Measurements from ENCODE around the gene PREX1.
"Not testable (repeated sequence)": the region's sequence is repeated elsewhere in the genome, so short reads cannot be mapped to it uniquely, and the experiment has no call there.

Gene PREX1

DNA sequence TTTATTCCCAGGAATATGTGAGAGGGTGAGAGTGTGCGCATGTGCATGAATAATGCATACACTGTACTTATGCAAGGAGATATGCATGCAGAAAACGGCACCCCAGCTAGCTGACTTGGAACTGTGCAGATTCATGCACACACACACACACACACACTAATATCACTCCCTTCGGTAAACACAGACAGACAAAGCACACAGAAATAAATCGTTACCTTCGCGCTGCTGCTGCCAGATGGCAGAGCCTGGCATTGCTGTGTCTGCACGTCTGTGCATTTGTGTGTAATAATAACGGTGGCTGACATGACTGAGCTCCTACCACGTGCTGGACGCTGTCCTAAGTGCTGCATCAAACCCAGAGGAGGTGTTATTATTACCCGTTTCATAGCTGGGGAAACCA is 36.8 kb downstream of the PREX1 start:
- no peak for DNase-seq

DNA sequence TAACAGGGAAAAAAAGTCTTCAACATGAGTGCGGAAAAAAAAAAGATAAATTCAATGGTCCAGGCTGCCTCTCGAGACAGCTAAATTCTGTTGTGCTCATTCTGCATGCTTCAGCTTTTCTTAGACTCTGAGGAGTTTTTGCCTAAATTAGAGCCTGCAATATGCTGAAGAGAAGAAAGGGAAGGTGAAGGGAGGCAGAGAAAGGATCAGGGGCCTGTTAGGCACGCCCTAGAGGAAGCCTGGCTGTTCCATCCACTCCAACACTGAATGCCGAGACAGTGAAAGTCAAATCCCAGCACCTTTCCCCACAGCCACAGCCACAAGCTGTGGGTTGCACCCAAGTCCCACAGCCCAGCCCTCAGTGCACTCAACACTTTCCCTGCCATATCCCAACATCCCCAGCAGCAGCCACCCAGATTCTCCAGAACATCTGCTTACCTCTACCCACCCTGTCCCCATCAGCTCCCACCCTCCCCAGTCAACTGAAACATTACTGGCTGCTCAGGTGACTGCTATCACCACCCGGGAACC is 37.3 kb downstream of the PREX1 start:
- DNase-seq, result no peak

DNA sequence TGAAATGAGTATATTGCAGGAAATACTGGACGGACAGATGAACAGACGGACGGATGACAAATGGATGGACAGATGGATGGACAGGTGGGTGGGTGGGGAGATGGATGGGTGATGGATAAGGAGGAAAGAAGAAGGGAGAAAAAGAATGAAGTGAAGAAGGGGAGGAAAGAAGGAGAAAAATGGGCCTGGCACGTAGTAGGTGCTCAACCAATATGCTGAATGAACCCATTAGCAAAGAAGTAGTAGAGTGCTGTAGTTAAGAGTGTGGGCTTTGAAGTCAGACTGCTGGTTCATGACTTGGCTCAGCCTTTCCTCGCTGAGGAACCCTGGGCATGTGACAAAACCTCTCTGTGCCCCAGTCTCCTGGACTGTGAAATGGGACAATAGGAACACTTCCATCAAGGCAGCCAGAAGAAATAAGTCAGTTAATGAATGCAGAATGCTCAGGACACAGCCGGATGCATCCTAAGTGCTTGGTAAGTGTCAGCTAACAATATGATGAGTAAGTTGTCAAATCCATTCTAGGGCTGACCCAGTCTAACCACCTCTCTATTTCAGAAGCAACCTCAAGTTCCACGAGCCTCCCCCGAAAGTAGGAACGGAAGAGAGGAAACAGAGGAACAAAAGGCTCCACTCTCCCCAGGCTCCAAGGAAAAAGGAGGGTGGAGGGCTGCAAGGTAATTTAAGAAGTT is 37.9 kb downstream of the PREX1 start:
- DNase-seq, result no peak

DNA sequence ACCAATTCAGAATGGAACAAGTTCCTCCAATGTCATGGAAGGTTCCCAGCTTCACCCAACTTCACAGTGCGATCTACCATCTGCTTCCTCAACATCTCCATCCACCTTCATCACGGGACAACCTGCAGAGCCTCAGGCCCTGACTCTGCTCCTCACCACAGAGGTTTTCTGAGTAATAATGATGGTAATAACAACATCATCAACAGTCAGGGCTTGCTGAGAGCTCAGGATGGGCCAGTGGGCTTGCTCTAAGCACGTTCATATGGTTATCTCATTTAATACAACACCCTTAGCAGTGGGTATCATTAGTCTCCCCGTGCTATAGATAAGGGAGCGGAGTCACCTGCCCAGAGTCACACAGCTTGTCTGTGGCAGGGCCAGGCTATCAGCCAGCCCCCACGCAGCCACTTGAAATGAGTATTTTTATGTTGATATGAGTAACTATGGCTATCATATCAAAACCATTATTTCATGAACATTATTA is 38.6 kb downstream of the PREX1 start:
- no peak for DNase-seq

DNA sequence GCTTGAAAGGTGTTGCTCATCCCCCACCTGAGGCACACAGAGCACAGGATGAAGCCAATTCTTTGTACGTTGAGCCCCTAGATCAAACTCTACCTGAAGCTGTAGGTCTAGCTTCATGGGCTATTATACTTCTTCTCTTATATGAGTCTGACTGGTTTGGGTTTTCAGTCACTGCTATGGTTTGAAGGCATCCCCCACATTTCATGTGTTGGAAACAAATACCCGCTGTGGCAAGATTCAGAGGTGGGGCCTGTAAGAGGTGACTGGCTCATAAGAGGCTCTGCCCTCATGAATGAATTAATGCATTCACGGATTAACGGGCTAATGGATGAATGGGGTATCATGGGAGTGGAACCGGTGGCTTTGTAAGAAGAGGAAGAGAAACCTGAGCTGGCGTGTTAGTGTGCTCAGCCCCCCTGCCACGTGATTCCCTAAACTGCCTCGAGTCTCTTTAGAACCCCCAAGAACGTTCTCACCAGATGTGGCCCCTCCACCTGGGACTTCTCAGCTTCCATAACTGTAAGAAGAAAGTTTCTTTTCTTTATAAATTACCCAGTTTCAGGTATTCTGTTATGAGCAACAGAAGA is 39.2 kb downstream of the PREX1 start:
- no peak for DNase-seq

DNA sequence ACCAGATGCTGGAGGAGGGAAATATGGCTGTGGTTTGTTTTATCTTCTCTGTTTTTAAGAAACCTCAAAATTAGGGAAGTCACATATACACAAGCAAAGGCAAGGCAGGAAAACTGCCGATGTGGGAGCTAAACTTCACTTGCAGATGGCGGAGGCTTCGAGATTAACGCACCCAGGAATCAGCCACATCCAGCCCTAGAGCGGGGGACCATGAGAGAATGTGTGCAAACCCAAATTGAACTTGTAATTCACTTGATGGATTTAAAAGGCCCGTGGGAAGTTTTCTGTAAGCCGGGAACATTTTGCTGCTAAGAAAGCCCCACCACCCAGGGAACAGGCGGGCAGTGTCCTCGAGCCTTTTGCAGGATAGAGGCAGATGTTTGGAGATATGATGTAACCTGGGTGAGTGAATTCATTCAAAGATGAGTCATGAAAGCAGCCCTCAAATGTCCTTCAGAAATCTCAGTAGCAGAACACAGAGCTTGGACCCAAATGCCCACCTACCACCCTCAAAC is 39.9 kb downstream of the PREX1 start:
- DNase-seq, result peak; percentile 69

DNA sequence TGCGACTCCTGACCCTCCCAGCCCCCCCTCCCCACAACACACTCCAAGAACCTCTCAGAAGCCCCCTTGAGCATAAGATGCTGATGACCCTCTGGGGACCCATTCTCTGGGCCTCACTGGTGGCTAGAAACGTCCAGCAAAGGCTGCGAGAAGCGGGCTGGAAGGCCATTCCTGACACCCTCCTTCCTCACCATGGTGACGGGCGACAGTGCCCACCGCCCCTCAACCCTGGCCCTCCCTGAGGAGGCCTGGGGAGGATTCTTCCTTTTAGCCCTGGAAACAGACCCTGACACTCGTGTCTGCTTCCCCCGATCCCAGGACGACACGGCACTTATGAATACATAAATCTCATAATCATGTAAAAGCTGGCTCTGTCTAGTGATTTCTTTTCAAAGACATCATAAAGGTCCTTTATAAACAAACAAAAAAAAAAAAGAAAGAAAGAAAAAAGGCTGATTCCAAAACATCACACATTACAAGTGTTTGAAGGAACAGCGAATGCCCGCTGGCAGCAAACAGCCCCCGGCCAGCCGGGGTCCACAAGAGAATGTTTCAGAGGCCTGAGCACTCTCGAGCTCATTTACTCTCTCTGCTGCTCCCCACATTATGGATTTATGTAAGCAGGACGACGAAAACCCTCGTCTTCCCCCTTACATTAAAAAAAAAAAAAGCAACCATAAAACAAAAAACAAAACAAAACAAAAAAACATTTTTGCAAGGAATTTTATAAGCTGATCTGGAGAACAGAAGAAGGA is 40.7 kb downstream of the PREX1 start:
- no peak for DNase-seq

DNA sequence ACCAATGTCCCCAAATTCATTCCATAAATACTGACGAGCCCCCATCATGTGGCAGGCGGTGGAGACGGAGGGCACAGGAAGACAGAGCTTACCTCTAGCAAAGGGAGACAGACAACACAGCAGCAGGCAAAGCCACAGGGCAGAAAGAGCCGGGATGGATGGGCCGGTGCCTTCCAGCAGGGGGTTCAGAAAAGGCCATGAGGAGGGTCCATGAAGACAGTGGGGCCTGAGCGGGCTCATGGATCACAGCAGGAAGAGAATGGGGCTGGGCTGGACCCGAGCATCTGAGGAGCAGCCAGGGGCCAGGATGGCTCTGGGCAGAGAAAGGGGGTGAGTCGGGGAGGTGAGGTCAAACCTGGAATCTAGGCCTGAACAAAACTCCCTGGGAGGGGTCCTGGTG is 42.0 kb downstream of the PREX1 start:
- no peak for DNase-seq

DNA sequence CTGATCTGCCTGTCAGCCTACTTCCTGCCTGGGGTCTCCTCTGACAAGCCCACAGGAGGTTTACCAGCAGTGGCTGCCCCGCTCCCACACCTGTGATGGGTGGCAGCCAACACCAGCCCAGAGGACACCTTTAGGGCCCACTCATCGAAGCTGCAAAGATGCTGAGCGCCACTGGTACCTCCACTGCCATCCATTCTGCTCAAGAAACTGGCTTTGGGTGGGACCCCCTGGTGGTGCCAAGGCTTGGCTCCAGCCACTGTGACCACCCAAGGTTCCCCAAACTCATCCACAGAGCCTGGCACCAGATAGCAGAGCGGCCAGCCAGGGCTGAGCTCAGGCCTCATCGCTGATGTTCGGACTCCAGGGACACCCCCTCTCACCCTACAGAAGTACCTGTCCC is 42.5 kb downstream of the PREX1 start:
- no peak for DNase-seq

DNA sequence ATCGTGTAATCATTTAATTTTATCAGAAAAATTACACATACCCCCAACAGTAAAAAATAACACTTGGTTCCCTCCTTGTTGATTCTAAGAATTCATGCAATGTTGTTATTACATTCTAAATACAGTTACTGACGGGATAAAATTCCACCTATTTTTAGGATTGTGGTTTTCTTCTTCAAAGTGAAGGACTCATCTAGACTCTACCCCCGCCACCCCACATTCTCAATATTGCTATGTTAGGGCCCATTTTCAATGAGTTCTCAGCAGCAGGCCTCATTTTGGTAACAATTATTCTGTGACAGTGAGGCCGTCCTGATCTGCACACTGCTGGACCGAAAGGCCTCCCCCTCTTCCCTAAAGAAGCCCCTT is 43.5 kb downstream of the PREX1 start:
- DNase-seq, result no peak

DNA sequence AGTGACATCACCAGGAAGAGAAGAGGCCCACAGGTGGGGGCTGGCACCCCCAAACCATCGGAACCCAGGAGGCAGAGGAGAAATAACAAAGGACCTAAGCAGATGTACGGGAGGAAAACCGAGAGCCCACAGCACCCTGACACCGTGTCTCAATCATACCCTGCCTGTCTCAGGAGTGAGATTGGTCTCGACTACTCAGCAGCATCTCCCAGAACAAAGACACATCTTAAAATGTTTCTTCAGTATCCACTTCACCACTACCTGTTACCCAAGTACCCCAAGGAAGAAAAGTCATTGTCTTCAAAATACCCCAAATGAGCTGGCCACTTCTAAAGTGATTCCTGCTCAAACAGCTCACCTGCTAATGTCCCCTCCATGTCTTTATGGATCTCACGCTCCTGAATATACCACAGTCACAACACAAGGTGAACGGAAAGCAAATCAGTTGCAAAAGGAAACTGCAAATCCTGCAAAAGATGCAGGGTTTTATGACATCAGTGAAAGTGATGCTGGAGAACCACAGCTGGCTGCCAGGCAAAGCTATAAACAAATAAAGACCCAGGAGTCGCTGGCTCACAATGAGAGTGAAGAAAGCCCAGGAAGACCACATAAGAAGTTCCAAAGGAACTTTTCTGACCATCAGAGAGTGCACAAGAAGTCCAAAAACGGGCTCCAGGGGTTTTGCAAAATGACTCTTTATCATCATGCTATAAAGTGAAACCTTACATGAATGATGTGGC is 44.1 kb downstream of the PREX1 start:
- DNase-seq, result no peak

DNA sequence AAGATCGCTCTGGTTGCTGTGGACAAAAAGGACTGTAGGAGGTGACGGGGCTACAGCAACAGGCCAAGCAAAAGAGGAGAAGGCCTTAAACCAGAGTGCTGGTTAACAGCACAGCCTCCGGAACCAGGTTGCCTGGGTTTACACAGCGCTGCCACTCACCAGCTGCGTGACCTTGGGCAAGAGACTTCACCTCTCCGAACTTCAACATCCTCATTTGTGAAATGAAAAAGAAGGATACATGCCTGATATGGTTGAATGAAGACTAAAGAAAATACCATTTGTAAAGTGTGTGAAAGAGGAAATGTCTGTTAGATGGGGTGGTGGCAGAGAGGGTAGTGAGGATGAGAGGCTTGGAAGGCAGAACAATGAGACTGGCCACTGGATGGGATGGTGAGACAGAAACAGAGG is 44.9 kb downstream of the PREX1 start:
- no peak for DNase-seq

DNA sequence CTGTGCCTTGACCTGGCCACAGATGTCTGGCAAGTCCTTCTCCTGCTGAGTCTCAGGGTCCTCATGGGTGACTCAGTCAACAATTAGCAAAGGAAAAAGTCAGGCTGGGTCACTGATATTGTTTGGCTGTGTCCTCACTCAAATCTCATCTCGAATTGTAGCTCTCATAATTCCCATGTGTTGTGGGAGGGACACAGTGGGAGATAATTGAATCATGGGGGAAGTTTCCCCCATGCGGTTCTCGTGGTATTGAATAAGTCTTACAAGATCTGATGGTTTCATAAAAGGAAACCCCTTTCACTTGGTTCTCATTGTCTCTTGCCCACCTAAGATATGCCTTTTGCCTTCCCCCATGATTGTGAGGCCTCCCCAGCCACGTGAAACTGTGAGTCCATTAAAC is 45.7 kb downstream of the PREX1 start:
- DNase-seq, result no peak

DNA sequence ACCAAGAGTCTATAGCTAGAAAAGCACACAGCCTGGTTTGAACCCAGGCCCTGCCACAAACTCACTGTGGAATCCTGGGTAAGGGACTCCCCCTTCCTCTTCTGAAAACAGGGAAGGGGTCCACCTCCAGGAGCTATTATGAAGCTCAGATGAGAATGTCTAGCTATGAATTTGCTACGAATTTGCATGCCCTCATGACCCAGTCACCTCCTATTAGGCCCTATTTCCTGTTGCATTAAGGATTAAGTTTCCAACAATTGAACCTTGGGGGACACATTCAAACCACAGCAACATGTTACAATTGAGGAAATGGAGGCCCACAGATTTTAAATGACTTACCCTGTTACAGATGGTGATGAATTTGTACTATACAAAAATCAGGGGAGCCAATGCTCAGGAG is 46.2 kb downstream of the PREX1 start:
- DNase-seq, result no peak

DNA sequence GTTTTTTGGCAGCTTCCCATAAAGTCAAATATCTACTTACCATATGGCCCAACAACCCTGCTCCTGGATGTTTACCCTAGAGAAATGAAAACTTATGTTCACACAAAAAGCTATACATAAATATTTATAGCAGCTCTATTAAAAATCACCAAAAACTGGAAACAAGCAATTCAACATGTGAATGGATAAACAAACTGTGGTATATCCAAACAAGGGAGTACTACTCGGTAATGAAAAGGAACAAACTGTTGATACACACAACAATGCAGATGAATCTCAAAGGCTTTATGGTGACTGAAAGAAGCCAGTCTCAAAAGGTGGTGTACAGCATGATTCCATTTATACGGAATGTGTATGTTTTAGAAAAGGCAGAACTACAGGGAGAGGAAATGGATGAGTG is 48.4 kb downstream of the PREX1 start:
- no peak for DNase-seq

DNA sequence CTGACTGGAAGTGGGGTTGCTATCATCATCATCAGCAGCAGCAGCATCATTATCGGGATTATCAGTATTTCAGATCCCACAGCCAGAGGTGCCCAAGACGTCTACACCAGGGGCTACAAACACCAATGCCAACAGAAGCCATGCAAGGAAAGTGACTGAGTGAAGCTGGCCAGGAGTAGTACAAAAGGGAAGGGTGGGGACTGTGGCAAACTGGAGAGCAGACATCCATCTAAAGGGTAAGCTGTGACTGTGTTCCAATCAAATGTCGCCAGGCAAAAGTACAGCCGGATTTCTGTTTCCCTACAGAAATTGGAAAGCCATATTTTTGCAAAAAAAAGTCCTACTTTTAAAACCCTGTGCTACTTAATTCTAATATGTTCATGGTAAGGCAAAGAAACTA is 50.0 kb downstream of the PREX1 start:
- DNase-seq, result no peak

DNA sequence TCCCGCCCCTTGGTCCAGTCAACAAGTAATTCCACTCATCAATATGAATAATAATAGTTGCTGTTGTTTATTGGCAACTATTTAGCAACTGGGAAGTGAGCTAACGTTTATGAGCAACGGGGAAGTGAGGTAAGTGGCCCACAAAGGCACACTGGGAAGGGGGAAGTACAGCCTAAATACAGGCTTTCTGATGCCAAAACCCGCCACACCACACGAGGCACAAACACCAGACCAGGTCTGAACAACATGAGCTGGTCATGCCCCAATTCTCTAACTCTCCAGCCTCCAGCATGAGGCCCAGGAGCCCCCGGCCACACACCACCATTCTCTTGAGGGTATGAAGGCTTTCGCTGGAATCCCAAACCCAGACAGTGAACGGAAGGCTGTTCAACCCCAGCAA is 50.8 kb downstream of the PREX1 start:
- no peak for DNase-seq

DNA sequence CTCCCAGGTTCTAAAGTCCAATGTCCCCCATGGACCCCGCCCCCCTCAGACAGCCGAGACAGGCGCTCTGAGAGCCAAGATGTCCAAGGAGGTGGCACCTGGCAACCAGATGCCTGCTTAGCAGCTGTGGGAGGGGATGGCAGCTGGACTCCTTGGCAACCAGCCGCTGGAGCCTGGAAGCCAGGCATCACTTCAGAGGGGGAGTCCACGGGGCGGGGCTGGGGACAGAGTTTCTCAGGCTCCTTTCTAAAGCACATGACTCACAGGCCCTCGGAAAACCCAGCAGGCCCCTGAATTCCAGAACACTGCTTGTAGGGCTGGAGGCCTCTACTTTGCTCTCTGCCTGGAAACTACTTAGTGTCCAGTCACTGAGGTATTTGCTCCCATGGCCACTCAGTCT is 51.5 kb downstream of the PREX1 start:
- DNase-seq, result no peak

DNA sequence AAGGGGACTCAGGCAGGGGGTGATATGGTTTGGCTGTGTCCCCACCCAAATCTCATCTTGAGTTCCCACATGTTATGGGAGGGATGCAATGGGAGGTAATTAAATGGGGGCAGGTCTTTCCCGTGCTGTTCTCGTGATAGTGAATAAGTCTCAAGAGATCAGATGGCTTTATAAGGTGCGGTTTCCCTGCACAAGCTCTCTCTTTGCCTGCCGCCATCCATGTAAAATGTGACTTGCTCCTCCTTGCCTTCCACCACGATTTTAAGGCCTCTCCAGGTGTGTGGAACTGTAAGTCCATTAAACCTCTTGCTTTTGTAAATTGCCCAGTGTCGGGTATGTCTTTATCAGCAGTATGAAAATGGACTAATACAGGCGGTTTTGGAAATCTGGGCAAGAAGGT is 52.3 kb downstream of the PREX1 start:
- DNase-seq, result not testable (repeated sequence)

DNA sequence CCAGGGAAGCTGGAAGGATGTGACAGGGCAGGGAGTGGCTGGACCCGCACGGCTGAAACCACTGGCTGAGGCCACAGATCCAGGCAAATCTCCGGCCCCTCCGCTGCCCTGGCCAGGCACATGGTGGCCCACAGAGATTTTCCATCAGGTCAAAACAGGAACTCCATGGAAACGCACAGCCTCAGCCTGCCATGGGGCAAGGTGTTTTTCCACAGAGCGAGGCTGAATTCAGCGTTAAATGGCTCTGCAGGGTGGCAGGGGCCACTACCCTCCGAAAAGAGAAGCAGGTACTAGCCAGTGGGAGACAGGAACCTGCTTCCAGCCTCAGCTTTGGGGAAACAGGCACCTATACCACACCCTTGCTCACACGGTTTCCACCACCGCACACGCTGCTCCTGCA is 53.1 kb downstream of the PREX1 start:
- DNase-seq, result no peak

DNA sequence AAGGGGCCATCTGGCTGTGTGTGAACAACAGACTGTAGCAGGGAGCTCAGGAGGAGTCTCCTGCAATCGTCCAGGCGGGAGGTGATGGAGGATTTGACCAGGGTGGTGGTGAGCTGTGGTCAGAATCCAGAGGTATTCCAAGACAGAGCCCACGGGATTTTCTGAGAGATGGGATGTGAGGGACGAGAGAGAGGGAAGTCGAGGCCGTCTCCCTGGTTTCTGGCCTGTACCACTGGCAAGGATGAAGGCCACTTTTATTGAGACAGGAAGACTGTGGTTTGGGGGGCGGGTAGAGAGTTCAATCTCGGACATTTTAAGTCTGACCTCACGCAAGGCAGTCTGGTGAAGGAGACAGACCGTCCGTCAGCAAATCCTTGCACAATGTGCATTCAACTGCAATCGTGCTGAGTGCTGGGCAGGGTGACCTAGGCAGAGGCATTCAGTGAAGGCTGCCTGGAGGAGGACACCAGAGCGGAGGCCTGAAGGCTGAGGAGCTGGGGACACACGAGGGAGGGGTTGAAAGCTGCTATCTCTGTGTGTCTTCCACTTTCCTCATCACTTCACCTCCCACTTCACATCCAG is 53.9 kb downstream of the PREX1 start:
- no peak for DNase-seq

DNA sequence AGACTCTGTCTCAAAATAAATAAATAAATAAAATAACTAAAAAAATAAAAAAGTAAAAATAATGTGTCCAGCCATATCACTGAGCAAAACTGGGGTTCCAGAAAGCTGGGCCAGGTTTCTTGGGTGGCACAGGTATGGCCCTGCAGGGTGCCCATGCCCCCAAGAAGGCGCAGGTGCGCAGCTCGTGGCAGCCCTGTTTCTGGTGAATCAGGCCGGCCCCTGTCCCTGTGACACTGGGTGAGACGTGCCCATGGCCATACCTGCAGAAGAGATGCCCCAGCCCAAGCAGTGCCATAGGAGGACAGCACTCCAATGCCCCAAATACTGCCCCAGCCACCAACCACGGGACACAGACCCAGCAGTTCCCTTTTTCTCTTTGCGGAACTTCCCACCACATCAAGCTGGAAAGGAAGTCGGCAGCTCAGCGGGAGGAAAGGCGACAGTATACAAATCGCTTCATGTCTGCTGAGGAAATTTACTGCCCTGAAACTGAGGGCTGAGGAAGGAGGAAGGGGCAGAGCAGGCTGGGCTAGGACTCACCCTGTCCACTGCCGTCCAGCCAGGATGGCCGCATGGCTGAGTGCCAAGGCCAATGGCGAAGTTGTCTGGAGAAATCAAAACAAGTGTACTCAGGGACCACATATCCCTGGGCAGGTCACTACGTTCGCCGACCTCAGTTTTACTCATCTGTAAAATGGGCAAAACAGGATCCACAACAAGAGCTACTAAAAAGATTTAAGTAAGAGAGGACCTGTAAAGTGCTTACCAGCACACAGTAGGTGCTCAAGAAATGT is 55.4 kb downstream of the PREX1 start:
- DNase-seq, result no peak
